GM18858 (cell line): ENCODE data around the gene KRT31.
"Not testable (repeated sequence)": the region's sequence is repeated elsewhere in the genome, so short reads cannot be mapped to it uniquely, and the experiment has no call there.

Experiments used
- ATAC-seq: cut with Tn5 transposase; IDR thresholded peaks from one replicate; pipeline ENCODE4 v1.9.1; 2021; ENCODE audit not compliant: unreplicated experiment

The KRT31 gene

DNA sequence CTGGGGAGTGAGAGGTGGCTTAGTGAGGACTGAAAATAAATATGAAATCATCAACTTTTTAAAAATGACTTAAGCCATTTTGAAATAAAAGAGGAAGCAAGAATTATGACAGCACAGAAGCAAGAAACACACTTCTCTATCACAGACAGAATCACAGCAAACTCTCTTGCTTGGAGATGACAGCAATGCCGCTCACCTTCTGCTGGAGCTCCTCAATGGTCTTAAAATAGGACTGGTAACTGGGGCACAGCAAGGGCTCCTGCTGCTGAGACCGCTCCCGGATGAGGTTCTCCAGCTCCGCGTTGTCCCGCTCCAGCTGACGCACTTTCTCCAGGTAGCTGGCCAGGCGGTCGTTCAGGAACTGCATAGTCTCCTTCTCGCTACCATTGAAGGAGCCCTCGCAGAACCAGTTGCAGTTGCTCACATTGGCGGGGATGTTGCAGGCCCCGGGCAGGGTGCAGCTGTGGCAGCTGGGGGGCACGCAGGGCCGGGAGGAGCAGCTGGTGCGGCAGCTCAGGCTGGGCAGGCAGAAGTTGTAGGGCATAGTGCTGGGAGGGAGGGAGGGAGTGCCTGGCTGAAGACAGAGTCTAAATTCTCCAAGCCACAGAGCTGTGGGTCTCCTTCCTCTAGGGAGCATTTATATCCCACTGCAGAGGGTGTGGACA is at the start of gene KRT31:
KRT31 (minus strand) TSS at position 613 of the 665 bp plus-strand sequence; CDS start at position 544, 69 bp downstream.
- ATAC-seq = no peak

DNA sequence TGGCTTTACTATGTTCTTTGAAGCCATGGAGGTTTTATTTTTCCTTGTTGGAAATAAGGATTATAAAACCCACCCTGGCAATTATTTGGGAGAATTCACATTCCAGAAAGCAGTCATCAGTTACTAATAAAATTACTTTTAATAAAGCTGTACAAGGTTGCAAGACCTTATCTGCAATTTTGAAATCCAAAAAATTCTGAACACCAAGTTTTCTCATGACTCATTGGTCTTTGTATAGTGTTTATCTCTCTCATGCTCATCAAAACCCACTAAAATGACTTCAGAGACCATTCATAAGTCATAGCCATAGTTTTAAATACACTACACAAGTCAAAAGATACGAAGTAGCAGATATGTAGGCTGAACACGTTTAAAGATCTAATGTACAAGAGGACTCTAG is 49.4 kb upstream of the KRT31 start:
- no peak for ATAC-seq

DNA sequence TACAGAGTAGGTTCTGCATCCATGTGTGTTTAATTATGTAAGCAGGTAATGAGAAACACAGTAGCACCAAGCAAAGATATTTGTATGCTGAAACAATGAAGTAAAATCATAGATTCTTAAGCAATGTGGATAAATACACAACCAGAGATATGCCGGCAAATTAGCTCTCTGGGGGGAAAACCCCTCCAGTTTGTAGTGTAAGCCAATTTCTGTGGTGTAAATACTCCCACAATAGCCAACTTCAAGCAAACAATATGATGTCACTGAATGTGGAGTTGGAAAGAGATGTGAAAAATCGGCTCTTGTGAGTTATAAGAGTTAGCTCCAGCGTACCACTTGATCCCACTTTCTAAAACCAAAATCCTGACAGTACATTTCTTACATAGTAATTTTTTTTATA is 47.2 kb upstream of the KRT31 start:
- ATAC-seq = no peak

DNA sequence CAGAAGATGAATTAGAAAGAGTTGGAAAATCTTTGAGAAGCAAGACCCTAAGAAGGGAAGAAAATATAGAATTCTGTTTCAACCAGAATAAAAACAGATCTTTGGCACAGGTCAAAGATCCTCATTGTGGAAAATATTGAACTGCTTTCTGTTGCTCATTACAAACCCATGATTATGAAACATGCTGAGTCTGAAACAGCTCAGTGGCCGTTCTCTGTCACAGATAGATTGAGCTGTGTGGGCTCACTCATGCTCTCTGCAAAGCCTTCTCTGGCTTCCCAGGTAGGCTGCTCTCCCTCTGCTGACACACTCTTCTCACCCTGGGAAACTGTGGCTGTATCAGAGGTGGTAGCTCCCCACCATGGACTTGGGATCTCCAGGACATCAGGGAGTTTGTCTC is 46.8 kb upstream of the KRT31 start:
- ATAC-seq = no peak

DNA sequence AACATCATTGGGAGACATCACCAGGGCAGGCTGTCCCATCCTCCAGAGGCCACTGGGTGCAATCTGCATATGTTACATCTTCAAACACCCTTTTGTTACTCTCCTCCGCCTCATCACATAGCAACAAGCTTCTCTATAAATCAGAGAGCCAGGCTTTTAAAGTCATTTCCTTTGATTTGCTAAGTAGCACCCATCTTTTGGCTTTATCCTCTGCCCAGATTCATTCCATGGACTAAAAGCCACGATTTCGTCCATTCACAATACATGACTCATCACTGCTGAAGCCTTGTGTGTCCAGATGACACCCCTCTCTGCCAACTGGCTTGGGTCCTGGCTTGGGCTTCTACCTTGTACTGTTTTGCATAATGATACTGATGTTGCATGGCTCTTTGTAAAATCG is 45.3 kb upstream of the KRT31 start:
- ATAC-seq = no peak

DNA sequence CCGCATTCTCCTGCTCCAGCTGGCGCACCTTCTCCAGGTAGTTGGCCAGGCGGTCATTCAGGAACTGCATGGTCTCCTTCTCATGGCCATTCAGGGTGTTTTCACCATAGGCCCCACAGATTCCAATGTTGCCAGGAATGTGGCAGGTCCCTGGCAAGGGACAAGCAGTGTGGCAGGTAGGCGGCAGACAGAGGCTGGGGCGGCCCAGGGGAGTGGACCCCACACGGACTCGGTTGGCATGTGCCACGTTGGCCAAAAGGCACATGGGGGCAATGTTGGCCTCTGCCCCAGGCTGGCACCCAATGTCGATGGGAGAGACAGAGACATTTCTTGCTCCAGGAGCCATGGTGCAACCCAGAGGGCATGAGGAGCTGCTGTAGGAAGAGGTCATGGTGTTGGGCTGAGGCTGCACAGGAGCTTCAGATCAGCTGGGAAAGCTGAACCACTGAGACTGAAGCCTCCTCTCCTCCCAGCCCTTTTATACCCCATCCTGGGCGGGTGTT is 43.2 kb upstream of the KRT31 start, which contains the start of gene KRT38:
KRT38 (minus strand) TSS at position 453 of the 503 bp plus-strand sequence; CDS start at position 391, 62 bp downstream.
- no peak for ATAC-seq

DNA sequence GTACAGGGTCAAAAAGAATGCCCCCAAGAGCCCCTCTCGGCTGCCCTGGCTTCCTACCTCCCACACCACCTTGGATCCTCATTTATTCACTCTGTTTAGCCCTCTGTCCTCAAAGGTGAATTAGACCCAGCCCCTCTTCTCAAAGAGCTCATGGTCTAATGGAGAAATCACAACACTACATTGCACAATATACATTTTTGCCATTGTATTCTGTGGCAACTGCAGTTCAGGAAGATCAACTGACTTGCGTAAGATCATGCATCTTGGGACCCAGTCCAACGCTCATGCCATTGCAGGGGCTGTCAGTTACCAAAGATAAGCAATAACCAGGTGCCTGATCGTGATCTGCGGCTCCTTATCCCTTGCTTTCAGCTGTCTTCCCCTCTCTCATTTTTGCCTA is 42.0 kb upstream of the KRT31 start:
- ATAC-seq = no peak

DNA sequence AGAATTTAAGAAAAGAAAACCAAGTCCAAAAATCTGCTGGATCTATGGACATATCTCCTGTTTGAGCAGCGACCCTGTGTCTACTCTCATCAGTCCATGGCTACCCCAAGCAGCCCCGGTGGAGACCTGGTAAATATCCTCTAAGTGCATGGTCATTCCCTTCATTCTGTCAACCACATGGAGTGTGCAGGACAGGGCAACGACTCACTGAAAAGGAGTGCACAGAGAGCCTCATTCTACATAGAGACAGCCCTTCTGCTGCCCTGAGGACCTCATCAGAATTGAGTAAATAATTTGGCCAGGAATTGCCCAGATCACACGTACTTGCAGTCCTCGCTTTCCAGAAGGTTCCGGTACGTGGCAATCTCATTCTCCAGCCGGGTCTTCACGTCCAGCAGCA is 40.4 kb upstream of the KRT31 start:
- ATAC-seq = no peak

DNA sequence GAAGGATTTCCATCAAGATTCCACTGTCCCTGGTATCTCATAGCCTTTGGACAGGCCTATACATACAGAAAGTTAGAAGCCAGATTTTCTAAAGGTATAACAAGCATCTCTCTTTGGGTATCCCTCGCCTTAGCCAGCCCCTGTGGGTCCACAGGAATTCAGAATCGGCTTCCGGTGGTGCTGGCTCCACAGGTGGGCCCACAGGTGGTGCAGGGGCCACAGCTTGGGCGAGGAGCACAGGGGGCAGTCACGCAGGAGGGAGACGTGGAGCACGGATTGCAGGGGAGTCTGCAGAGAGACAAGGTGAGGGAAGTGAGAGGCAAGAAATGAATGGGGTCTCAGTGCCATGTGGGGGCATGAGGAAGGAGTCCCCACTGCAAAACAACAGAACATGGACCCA is 39.8 kb upstream of the KRT31 start:
- no peak for ATAC-seq

DNA sequence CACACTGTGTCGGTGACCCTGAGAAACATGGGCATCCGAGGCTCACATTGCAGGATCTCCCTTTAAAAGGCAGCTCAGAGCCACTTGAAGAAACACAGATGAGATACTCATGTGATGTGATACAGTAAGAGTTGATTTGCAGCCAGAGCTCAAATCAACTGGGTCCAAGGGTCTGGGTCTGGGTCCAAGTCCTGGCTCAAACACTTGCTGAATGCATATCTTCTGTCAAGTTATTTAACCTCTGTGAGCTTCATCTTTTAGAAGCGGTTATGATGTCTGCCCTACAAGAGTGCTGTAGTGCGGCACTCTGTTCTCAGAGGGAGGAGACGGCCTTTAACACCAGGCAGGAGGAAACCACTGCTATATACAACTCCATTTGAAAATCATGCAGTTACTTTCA is 37.0 kb upstream of the KRT31 start:
- ATAC-seq = no peak

DNA sequence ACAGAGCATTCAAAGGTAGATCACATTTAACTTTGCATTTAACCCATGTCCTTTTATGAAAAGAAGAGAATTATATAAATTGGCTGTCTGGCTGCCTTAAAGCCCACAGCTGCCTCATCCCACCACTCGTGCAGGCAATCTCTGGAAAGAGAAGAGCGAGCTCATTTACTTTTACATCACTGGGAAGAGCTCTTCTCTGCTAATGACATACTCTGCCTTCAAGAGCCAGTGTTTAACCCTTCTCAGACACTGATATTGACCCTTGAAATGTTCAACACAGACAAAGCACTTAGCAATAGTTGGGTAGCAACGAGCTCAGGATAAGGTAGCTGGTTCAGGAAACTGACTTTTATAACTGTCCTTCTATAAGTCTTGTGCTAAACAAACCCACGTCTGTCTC is 36.6 kb upstream of the KRT31 start:
- no peak for ATAC-seq

DNA sequence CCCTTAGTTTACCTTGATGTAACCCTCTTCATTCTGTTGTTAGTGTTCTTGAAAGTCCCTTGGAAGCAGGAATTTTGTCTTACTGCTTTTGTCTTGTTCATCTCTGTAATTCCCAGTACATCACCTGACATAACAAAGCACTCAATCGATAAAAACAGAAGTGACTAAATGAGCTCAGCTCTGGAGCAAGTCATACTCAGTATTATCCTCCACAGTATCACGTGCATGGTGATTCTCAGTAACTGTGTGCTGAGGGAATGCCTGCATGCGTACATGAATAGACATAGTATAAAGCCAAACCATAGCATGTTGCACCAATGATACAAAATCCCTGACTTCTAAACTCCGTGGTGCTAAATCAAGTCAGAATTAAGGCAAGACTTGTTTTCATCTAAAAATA is 36.2 kb upstream of the KRT31 start:
- ATAC-seq = no peak

DNA sequence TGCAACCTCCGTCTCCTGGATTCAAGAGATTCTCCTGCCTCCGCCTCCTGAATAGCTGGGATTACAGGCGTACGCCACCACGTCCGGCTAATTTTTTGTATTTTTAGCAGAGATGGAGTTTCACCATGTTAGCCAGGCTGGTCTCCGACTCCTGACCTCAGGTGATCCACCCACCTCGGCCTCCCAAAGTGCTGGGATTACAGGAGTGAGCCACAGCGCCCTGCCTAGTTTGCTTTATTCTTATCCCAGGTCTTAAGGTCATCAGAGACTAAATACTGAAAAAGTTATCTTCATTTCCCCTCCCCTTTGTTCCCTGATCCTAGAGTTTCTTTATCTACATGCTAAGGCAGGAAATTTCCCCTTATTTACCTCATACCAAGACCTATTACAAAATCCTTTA is 33.0 kb upstream of the KRT31 start:
- not testable (repeated sequence) for ATAC-seq

DNA sequence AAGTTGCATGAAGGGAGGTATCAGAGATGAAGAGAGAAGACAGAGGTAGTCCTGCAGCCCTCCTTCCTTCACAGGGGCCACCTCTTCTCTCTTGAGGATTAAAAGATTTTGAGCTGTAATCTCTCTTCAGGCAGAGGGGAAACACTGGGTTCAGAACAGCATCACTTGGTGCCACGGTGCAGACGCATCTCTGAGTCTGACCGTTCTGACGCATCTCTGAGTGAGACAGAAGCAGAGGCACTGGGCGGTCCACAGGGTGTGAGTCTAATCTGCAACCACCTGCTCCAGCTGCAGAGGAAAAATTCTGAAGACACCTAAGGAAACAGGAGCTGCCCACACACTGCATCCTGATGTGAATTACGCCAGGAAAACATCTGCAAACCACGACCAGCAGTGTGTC is 32.3 kb upstream of the KRT31 start:
- no peak for ATAC-seq

DNA sequence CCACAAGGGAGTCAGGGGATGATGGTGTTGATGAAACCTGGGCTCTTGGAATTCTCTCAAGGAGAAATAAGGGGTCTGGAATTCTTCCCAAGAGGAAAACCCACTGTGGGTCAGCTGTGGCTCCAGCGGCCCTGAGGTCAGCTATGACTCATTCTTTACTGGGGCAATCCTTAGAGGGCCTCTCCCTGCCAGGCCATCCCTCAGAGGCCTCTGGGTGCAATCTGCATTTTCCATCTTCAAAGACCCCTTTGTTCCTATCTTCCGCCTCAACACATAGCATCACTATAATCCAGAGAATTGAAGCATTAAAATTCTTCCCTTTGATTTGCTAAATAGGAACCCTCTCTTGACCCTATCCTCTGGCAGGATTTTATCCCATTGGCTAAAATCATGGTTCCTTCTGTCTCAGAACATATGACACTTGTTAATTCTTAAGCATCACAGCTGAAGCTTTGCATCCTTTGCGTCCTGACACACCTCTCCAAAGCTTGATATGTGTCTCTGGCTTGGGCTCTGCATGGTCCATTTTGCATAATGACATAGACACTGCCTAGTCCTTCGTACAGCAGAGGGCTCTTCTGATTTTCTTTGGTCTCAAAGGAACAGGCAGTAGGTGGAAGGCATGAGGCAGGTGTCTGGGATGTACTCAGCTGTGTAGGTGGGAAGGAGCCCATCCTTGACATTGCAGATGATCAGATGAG is 31.3 kb upstream of the KRT31 start:
- ATAC-seq = no peak

DNA sequence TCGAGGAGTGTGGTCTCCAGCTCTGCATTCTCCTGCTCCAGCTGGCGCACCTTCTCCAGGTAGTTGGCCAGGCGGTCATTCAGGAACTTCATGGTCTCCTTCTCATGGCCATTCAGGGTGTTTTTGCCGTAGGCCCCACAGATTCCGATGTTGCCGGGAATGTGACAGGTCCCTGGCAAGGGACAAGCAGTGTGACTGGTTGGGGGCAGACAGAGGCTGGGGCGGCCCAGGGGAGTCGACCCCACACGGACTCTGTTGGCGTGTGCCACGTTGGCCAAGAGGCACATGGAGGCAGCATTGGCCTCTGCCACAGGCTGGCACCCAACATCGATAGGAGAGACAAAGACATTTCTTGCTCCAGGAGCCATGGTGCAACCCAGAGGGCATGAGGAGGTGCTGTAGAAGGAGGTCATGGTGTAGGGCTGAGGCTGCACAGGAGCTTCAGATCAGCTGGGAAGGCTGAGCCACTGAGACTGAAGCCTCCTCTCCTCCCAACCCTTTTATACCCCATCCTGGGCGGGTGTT is 26.8 kb upstream of the KRT31 start, which contains the start of gene KRT37:
KRT37 (minus strand) TSS at position 475 of the 525 bp plus-strand sequence; CDS start at position 413, 62 bp downstream.
- no peak for ATAC-seq

DNA sequence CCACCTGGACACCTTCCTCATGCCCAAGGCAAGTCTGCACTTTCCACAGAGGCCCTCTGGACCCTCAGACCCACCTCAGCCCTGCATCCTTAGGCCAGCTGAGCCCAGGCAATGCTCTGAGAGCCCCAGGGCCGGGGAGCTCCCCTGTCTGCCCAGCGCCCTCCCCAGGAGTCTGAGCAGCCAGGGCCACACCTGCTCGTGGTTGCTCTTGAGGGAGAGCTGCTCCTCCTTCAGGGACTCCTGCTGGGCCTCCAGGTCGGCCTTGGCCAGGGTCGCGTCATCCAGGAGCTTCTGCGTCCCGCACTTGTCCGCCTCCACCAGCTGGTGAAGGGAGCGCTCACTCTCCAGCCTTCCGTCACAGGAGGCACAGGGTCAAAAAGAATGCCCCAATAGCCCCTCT is 25.2 kb upstream of the KRT31 start:
- ATAC-seq = not testable (repeated sequence)

DNA sequence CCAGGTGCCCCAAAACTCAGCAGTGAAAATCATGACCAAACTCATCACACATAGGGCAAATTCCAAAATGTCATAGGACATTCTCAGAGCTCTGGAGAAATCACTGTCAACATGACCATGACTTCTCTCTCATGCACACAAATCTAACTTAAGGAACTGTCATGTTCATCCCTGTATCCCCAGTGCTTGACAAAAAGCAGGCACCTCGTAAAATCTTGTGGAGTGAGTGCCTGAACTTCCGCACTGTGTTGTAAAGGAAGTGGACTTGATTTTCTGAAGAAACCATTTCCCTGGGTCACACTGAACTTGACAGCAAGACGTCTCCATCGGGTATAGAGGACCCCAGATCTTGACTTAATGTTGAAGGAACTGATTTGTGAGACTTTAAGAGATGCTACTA is 24.2 kb upstream of the KRT31 start:
- no peak for ATAC-seq

DNA sequence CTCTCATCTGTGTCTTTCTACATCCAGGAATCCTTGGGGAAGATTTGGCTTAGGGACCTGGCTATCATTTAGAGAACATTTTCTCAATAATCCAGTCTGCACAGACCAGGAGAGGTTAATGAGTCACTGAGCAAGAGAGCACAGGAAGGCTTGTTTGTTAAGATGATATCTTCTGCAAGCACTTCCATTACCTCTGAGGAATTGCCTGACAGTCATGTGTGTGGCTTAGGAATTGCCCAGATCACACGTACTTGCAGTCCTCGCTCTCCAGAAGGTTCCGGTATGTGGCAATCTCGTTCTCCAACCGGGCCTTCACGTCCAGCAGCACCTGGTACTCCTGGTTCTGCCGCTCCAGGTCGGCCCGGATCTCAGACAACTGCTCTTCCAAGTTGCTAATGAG is 23.7 kb upstream of the KRT31 start:
- ATAC-seq = no peak

DNA sequence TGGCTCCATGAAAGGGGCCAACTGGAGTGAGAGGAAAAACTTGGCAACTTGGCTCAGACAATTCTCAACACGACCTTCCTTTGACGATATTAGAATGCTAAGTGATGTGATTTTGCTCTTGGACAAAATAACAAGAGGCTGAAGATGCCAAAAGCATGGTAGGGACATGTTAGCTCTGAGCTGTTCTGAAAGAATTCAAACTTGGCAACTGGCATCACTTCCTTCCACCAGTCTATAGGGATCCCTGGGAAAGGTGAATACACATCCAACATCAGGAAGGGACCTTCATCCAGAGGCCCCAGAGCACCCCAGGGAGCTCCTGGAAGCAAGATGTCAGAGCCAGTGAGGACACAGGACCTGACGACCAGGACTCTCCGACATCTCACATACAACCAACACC is 22.7 kb upstream of the KRT31 start:
- ATAC-seq = no peak

DNA sequence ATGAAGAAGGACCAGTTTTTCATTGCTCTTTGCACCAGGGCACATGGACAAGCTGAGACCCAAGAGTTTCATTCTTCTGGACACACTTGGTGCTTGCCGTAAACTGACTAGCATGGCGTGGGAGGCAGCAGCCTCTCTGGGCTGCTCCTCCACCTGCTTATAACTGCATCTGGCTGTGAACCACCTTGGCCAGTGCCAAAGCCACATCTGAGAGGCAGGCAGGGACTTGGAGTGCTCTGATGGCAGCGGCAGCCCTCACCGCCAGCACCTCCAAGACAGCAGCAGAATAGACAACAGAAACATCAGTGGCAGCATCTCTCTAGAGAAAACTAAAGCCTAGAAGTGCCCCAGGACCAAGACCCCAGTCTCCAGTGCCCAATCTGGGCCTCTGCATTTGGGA is 22.3 kb upstream of the KRT31 start:
- no peak for ATAC-seq
